ENCODE measurements around the gene POLD3.

Gene POLD3

DNA sequence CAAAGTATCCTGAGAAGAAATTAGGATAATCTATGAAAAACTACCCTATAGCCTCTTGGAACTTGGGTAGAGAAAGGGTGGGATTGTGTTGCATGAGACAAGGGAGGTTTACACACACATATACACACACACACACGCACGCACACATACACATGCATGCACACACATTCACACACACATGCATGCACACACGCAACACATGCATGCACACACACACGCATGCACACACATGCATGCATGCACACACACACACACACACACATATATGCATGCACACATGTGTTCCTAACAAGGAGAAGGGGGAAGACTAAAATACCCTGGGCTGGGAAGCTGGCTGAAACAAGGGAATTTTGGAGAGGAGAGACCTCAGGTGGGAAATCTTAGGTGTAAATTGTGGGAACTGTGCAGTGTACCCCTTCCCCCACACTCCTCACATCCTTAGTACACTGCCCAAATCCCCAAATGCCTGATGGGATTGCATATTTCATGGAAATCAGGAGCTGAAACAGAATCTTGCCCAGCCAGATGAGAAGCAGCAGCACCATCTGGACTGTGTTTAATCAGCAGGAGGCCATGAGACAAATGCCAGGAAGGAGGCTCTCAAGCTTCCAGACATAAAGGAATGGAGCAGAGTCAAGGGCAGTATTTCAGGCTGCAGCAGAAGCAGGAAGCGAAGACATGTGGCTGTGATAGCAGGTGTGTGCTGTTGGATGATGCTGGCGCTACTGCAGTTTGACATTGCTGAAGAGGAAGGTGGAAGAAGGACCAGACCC lies 14.6 kb upstream of the POLD3 start:
- TF ChIP-seq SIN3A (IDR thresholded peaks at IDR 0.05; ENCODE audit: borderline replicate concordance, insufficient read depth, low read length), result no peak
- no peak for TF ChIP-seq FOXP2 (optimal IDR thresholded peaks at IDR 0.05; ENCODE audit: borderline replicate concordance, extremely low read depth, extremely low read length, insufficient read depth)
- TF ChIP-seq POLR2AphosphoS5 (IDR thresholded peaks at IDR 0.05; ENCODE audit: low read depth, low read length), result no peak
- no peak for TF ChIP-seq REST (IDR thresholded peaks at IDR 0.05; ENCODE audit: insufficient read depth in 1 of 2, low read depth in 2 of 2, low read length in 2 of 2)
- no peak for TF ChIP-seq TAF1 (IDR thresholded peaks at IDR 0.05; ENCODE audit: borderline replicate concordance, insufficient read depth, low read length)

GRCh38 chr11:74579577-74580270 lies 12.7 kb upstream of the POLD3 start:
- TF ChIP-seq TAF1 (IDR thresholded peaks at IDR 0.05; ENCODE audit: borderline replicate concordance, insufficient read depth, low read length) (no peak), POLR2AphosphoS5 (IDR thresholded peaks at IDR 0.05; ENCODE audit: low read depth, low read length) (no peak), FOXP2 (optimal IDR thresholded peaks at IDR 0.05; ENCODE audit: borderline replicate concordance, extremely low read depth, extremely low read length, insufficient read depth) (no peak), SIN3A (IDR thresholded peaks at IDR 0.05; ENCODE audit: borderline replicate concordance, insufficient read depth, low read length) (no peak), REST (IDR thresholded peaks at IDR 0.05; ENCODE audit: insufficient read depth in 1 of 2, low read depth in 2 of 2, low read length in 2 of 2) (no peak)

DNA sequence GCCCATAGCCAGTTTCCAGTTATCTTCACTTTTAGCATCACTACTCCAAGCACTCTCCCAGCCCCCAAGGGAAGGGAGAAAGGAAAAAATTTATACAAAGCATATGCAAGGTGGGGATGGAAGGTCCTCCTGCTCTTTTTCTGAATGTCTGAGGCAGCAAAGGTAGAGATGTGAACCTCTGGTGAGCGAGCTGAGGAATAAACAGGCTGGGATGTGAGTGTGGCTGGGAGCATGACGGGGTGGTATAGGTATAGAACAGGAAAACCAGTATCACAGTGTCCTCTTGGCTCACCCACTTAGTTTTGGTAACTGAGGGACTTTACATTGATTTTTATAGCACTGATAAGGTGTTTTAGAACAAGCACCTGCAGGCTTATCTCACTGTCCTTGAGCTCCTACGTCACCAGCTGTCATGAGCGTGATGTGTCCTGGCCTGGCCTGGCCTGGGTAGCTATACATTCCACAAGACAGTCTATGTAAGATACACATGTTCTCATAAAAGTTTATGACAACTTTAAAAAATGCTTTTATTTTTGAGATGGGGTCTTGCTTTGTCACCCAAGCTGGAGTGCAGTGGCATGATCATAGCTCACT lies 10.3 kb upstream of the POLD3 start:
- TF ChIP-seq SIN3A (IDR thresholded peaks at IDR 0.05; ENCODE audit: borderline replicate concordance, insufficient read depth, low read length), result no peak
- no peak for TF ChIP-seq FOXP2 (optimal IDR thresholded peaks at IDR 0.05; ENCODE audit: borderline replicate concordance, extremely low read depth, extremely low read length, insufficient read depth)
- no peak for TF ChIP-seq TAF1 (IDR thresholded peaks at IDR 0.05; ENCODE audit: borderline replicate concordance, insufficient read depth, low read length)
- no peak for TF ChIP-seq REST (IDR thresholded peaks at IDR 0.05; ENCODE audit: insufficient read depth in 1 of 2, low read depth in 2 of 2, low read length in 2 of 2)
- no peak for TF ChIP-seq POLR2AphosphoS5 (IDR thresholded peaks at IDR 0.05; ENCODE audit: low read depth, low read length)

DNA sequence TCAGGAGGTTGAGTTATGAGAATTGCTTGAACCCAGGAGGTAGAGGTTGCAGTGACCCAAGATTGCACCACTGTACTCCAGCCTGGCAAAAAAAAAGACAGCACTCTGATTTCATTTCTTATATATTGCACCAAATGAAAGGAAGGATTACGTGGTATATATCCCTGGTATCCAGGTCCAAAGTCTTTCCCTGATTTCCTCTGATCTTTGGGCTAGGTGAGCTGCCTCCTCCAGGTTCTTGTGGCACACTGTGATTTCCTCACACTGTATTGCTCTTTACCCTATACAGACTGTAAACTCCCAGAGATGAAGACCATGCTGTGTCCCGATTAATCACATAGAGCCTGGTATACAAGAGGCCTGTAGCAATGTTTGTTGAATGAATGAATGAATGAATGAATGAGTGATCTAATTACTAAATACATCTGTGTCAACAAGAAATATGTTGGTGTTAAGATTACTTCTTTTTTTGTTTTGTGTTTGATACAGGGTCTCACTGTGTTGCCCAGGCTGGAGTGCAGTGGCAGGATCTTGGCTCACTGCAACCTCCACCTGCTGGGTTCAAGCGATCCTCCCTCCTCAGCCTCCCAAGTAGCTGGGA lies 9.3 kb upstream of the POLD3 start:
- TF ChIP-seq POLR2AphosphoS5 (IDR thresholded peaks at IDR 0.05; ENCODE audit: low read depth, low read length), result no peak
- TF ChIP-seq REST (IDR thresholded peaks at IDR 0.05; ENCODE audit: insufficient read depth in 1 of 2, low read depth in 2 of 2, low read length in 2 of 2), result no peak
- TF ChIP-seq FOXP2 (optimal IDR thresholded peaks at IDR 0.05; ENCODE audit: borderline replicate concordance, extremely low read depth, extremely low read length, insufficient read depth), result no peak
- no peak for TF ChIP-seq SIN3A (IDR thresholded peaks at IDR 0.05; ENCODE audit: borderline replicate concordance, insufficient read depth, low read length)
- TF ChIP-seq TAF1 (IDR thresholded peaks at IDR 0.05; ENCODE audit: borderline replicate concordance, insufficient read depth, low read length), result no peak

Measured in PFSK-1 (cell line).